Caki2 (cell line): Measurements from ENCODE around the gene FRG1. TPM values are rescaled to one million over a fixed set of nuclear protein-coding genes. Genes with fewer than 3 reads are reported as not detected.
"Not testable (repeated sequence)": the region's sequence is repeated elsewhere in the genome, so short reads cannot be mapped to it uniquely, and the experiment has no call there.

Source experiments
- DNase-seq: peaks from one replicate; pipeline ENCODE4 v3.0.0-alpha.2; 2015; ENCODE audit warnings: low read depth
- in situ Hi-C: cut with HindIII; loops from 2 replicates; pipeline ENCODE4 v1.10.0; 2016; ENCODE audit warnings: low sequenced_read_pairs, low pct_unique_long_range_greater_than_20kb, mixed read lengths
- total RNA-seq: library from RNA; depleted of rRNA; stranded (reverse); fragments of >200 nt; shearing (Covaris generic); gene quantifications from 2 replicates; pipeline ENCODE4 v1.2.3, GENCODE V29; 2014; ENCODE audit warnings: low replicate concordance; rRNA removed

The FRG1 gene
- total RNA-seq, 1 experiment from 2014 or later, result 24.8 TPM

- DNase-seq, result no peak
- in situ Hi-C loops, result no loop called here
These were observed 41.3 kb downstream of the FRG1 start for GRCh38 chr4:189981970-189982369.

- DNase-seq, in situ Hi-C loops: not testable (repeated sequence)
These were observed 43.3 kb downstream of the FRG1 start for GRCh38 chr4:189983916-189984526.

GRCh38 chr4:189984661-189985060 is 44.0 kb downstream of the FRG1 start:
- DNase-seq, in situ Hi-C loops: not testable (repeated sequence)

DNA sequence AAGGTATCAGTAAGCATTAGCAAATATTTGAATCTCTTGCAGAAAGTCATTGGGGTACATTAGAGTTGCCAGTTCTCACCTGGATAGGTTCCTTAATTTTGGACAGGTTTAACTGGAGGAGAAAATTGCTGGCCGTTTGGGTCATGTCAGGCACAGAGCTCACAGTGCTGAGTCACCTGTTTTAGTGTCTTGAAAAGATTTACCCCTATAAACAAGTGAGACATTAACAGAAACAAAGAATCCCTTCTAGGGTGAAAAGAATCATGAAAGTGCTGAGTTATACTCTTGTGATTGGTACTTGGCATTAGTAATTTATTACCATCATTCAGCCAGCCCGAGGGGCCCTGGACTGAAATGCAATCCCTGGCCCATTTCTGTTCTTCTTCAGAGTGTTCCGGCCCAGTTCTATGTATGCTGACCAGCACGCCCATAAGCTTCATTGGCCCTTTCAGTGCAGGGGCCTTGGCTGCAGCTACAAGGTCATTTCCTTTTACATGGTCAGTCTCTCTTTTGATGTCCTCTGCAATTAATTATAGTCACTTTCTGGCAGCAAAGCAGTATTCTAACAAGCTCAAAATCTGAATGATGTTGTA is 45.1 kb downstream of the FRG1 start:
- in situ Hi-C loops, result not testable (repeated sequence)

DNA sequence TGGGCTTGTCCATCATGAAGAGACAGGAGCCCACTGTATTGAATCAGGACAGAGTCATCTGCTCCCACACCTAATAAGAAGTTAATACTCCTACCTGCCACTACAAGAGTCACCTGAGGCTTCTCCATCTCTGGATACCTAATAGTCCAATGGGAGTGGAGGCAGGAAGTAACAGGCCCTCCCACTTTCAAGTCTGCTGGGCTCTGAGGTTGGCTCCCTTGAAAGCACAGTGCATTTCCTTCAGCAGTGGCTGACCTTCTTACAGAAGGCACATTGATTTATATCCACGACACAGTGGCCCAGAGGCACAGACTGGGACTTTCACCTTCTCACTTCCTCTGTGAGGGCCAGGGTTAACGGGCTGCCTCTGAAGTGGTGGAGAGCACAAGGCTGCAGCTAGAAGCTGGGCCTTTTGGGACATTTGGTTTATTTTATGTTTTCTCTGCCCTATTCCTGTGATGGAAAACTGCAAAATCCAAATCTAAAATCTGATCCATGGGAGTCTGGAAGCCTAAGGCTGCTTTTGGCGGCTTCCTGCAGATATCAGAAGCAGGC is 48.3 kb downstream of the FRG1 start:
- no peak for DNase-seq
- in situ Hi-C loops, result no loop called here

More for the DNA sequence above, 45.1 kb downstream of the FRG1 start:
- DNase-seq, result peak; percentile 16

GRCh38 chr4:189989941-189990340 is 49.3 kb downstream of the FRG1 start:
- DNase-seq, in situ Hi-C loops: not testable (repeated sequence)

Other genes starting within 250 kb of the FRG1 start
- gene FRG2, start 86.4 kb downstream of the FRG1 start, total RNA-seq, result not detected in 2 replicates
- not detected in 2 replicates for gene DBET, start 123.6 kb downstream of the FRG1 start, total RNA-seq
- not detected in 2 replicates for gene DUX4, start 232.9 kb downstream of the FRG1 start, total RNA-seq